Thoracic aorta (tissue), 2 donors: ENCODE measurements around the gene HMG20B. TPM values are rescaled to one million over a fixed set of nuclear protein-coding genes. Genes with fewer than 3 reads are reported as not detected.

Experiments used
- ATAC-seq: fragments of 150-250 bp; one replicate; pipeline ENCODE4 v1.8.0; 2017; ENCODE audit warnings: low read depth; ENCODE audit not compliant: insufficient number of reproducible peaks, low FRiP score
- DNase-seq: peaks from one replicate; pipeline ENCODE4 v3.0.0-alpha.2; 2020; ENCODE audit warnings: low spot score
- H3K27ac ChIP-seq, 2 donors: fragments of 200-600 bp; sonication (generic); 1 replicate in 1 of 2; 2 replicates in 1 of 2; pipeline ENCODE4 v1.5.1; 2016; ENCODE audit warnings: mild to moderate bottlenecking in 2 of 2, moderate library complexity in 2 of 2
- H3K27me3 ChIP-seq: fragments of 200-600 bp; sonication (generic); replicated peaks from 2 replicates; pipeline ENCODE4 v1.6.0; 2016; ENCODE audit warnings: mild to moderate bottlenecking; ENCODE audit not compliant: insufficient read depth
- H3K36me3 ChIP-seq: fragments of 200-600 bp; sonication (generic); one replicate; pipeline ENCODE4 v1.5.1; 2016
- H3K4me1 ChIP-seq, 2 donors: fragments of 200-600 bp; sonication (generic); 1 replicate in 1 of 2; 2 replicates in 1 of 2; pipeline versions ENCODE4 v1.5.1 to v1.6.0; 2016; ENCODE audit warnings: low read depth in 2 of 2, mild to moderate bottlenecking in 1 of 2; ENCODE audit not compliant: control insufficient read depth in 1 of 2
- H3K4me3 ChIP-seq: fragments of 200-600 bp; sonication (generic); 2 replicates; pipeline ENCODE4 v1.5.1; 2016; ENCODE audit warnings: mild to moderate bottlenecking
- H3K9me3 ChIP-seq: fragments of 200-600 bp; sonication (generic); 2 replicates; pipeline ENCODE4 v1.5.1; 2016
- CTCF ChIP-seq: fragments of 200-600 bp; sonication (generic); IDR thresholded peaks from one replicate; pipeline ENCODE4 v1.5.1; 2019; ENCODE audit warnings: antibody characterized with exemption
- total RNA-seq, 2 donors: library from RNA; depleted of rRNA; stranded (reverse); fragments of >200 nt; gene quantifications; one replicate each; pipeline versions ENCODE4 v1.1.0 to v1.2.3, GENCODE V29; 2016

The HMG20B gene
- total RNA-seq, 2 donors from 2014 or later = 90.8 to 120 TPM

GRCh38 chr19:3586707-3587346, 14.1 kb downstream of the HMG20B start:
- no peak for ATAC-seq
- H3K27ac ChIP-seq = no peak overlapping the region

GRCh38 chr19:3589439-3589838, 16.7 kb downstream of the HMG20B start:
- DNase-seq (no peak), ATAC-seq (no peak)
- Histone ChIP-seq H3K27me3 (no peaks in the 10 kb centered on the region), H3K4me1 (peaks cover 0 to 29% of the 10 kb centered on the region in 2 donors), H3K9me3 (no peaks in the 10 kb centered on the region), H3K36me3 (peaks cover 7% of the 10 kb centered on the region), H3K4me3 (no peak overlapping the region), H3K27ac (no peak overlapping the region)
- no peak for TF ChIP-seq CTCF

More at GRCh38 chr19:3586707-3587346, 14.1 kb downstream of the HMG20B start:
- no peak for TF ChIP-seq CTCF
- no peaks in the 10 kb centered on the region for H3K36me3 ChIP-seq
- H3K4me3 ChIP-seq = no peak overlapping the region
- DNase-seq = no peak
- no peaks in the 10 kb centered on the region for H3K9me3 ChIP-seq
- H3K4me1 ChIP-seq = peaks cover 0 to 22% of the 10 kb centered on the region in 2 donors
- no peaks in the 10 kb centered on the region for H3K27me3 ChIP-seq

- DNase-seq = no peak
Measured at GRCh38 chr19:3589949-3590348, 17.2 kb downstream of the HMG20B start.

GRCh38 chr19:3590991-3591659, 18.4 kb downstream of the HMG20B start:
- Histone ChIP-seq H3K9me3 (no peaks in the 10 kb centered on the region), H3K27ac (peak overlapping the region in 1 of 2 donors; percentile 64), H3K4me3 (no peak overlapping the region), H3K27me3 (no peaks in the 10 kb centered on the region), H3K4me1 (peaks cover 0 to 19% of the 10 kb centered on the region in 2 donors), H3K36me3 (peaks cover 19% of the 10 kb centered on the region)
- DNase-seq (no peak), ATAC-seq (no peak)
- TF ChIP-seq CTCF = no peak

More at GRCh38 chr19:3589949-3590348, 17.2 kb downstream of the HMG20B start:
- Histone ChIP-seq H3K36me3 (peaks cover 10% of the 10 kb centered on the region), H3K4me1 (peaks cover 0 to 29% of the 10 kb centered on the region in 2 donors), H3K9me3 (no peaks in the 10 kb centered on the region), H3K4me3 (no peak overlapping the region), H3K27ac (no peak overlapping the region), H3K27me3 (no peaks in the 10 kb centered on the region)
- no peak for TF ChIP-seq CTCF
- ATAC-seq = no peak

GRCh38 chr19:3591876-3592613, 19.3 kb downstream of the HMG20B start:
- Histone ChIP-seq H3K9me3 (no peaks in the 10 kb centered on the region), H3K27ac (peak overlapping the region; percentile 63 to 64), H3K4me1 (peaks cover 0 to 11% of the 10 kb centered on the region in 2 donors), H3K36me3 (peaks cover 22% of the 10 kb centered on the region), H3K4me3 (no peak overlapping the region), H3K27me3 (no peaks in the 10 kb centered on the region)
- no peak for DNase-seq
- no peak for ATAC-seq
- no peak for TF ChIP-seq CTCF
